Measurements from ENCODE around the gene SIPA1L3. TPM values are rescaled to one million over a fixed set of nuclear protein-coding genes. Genes with fewer than 3 reads are reported as not detected.

The SIPA1L3 gene
- total and polyA plus RNA-seq, 2 experiments from 2014 or later = 13.7 to 23.3 TPM

DNA sequence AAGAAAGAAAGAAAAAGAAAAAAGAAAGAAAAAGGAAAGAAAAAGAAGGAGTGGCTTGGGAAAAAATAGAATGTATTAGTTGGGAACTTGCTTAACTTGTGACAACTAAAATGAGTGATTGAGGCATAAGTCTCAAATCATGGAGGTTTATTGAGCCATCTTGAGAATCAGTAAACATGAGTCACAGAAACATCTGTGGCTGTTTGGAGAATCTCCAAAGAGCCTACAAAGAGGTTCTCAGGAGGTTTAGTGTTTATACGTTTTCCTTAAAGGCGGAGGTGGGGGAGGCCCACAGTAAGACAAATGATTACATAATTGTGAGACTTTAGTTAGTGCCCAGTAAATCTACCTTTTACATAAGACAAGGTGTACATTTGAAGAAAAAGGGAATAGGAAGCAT, 39.2 kb upstream of the SIPA1L3 start:
- no peaks in the 10 kb centered on the region for H3K9me3 ChIP-seq (ENCODE audit: low read depth)
- peaks cover 3% of the 10 kb centered on the region for H3K4me1 ChIP-seq (ENCODE audit: insufficient read depth)
- no peak overlapping the region for H2AFZ ChIP-seq
- H3K9me2 ChIP-seq (replicated peaks; ENCODE audit: insufficient read depth) = no peaks in the 10 kb centered on the region
- TF ChIP-seq EZH2 (IDR thresholded peaks at IDR 0.05; ENCODE audit: borderline replicate concordance) (no peak), CTCF (IDR thresholded peaks at IDR 0.05; ENCODE audit: poor library complexity) (no peak), EZH2phosphoT487 (IDR thresholded peaks at IDR 0.05; ENCODE audit: low read depth, severe bottlenecking, unreplicated experiment) (no peak)
- no peak overlapping the region for H3K4me3 ChIP-seq
- H4K20me1 ChIP-seq (ENCODE audit: insufficient read depth, poor library complexity, severe bottlenecking) = no peaks in the 10 kb centered on the region
- peak; percentile 18 for DNase-seq (ENCODE audit: low spot score)
- WGBS (ENCODE audit: low lambda C conversion rate, missing lambda C conversion rate) = 50% methylated on average over 2 of the region's 2 CpGs
- H3K27me3 ChIP-seq = no peaks in the 10 kb centered on the region
- no peaks in the 10 kb centered on the region for H3K36me3 ChIP-seq (replicated peaks; ENCODE audit: insufficient read depth, low read depth)
- H3K27ac ChIP-seq = no peak overlapping the region
- no peak overlapping the region for H3K4me2 ChIP-seq
- no peaks in the 10 kb centered on the region for H3K79me2 ChIP-seq

DNA sequence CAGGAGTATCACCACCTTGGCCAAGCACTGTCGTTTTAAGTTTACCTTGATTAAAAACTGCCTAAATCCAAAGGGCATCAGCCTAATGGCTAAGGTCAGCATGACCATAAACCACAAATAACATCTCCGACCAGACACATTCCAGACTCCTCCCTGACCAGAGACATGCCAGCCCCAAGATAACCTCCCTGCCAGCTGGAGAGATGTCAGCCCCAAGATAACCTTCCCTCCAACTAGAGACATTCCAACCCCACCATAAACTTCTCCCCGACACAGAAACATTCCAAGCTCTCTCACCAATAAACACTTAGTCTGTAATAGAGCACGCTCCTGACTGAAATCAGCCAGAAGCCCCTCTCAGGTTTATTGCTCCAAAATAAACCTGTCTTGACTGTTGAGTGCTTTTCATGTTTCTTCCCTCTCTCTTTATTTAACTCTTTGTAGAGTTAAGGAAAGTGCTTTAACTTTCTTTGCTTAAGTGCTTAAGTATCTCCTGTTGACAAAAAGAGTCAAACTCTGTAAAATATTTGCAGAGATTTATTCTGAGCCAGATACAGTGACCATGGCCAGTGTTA, 37.2 kb upstream of the SIPA1L3 start:
- peaks cover 3% of the 10 kb centered on the region for H3K4me1 ChIP-seq (ENCODE audit: insufficient read depth)
- H3K27ac ChIP-seq = no peak overlapping the region
- 56% methylated on average over 4 of the region's 4 CpGs for WGBS (ENCODE audit: low lambda C conversion rate, missing lambda C conversion rate)
- no peak overlapping the region for H3K4me3 ChIP-seq
- no peak overlapping the region for H2AFZ ChIP-seq
- H3K9me3 ChIP-seq (ENCODE audit: low read depth) = no peaks in the 10 kb centered on the region
- DNase-seq (ENCODE audit: low spot score) = no peak
- TF ChIP-seq EZH2 (IDR thresholded peaks at IDR 0.05; ENCODE audit: borderline replicate concordance) (no peak), CTCF (IDR thresholded peaks at IDR 0.05; ENCODE audit: poor library complexity) (no peak)
- no peaks in the 10 kb centered on the region for H3K9me2 ChIP-seq (replicated peaks; ENCODE audit: insufficient read depth)
- no peaks in the 10 kb centered on the region for H3K36me3 ChIP-seq (replicated peaks; ENCODE audit: insufficient read depth, low read depth)
- no peaks in the 10 kb centered on the region for H3K27me3 ChIP-seq
- H3K4me2 ChIP-seq = no peak overlapping the region
- no peaks in the 10 kb centered on the region for H4K20me1 ChIP-seq (ENCODE audit: insufficient read depth, poor library complexity, severe bottlenecking)
- no peaks in the 10 kb centered on the region for H3K79me2 ChIP-seq

DNA sequence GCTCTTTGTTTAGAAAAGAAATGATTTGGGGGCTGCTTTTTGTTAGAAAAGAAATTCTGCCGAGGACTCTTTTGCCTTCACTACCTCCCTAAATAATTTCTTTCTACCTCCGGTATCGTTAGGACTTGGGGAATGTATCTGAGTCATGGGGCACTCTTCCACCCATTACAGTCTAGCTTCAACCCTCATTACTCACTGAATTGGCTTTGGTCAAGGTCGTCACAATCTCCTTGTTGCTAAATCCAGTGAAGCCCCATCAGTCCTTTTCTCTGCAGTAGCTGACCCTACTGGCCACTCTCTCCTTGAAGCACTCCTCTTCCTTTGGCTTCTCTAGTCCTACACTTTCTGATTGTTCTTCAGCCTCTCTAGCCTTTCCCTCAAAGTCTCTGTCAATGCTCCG, 34.6 kb upstream of the SIPA1L3 start:
- H3K9me3 ChIP-seq (ENCODE audit: low read depth) = no peaks in the 10 kb centered on the region
- 88% methylated on average over 5 of the region's 5 CpGs for WGBS (ENCODE audit: low lambda C conversion rate, missing lambda C conversion rate)
- no peak for DNase-seq (ENCODE audit: low spot score)

More for the DNA sequence above, 34.6 kb upstream of the SIPA1L3 start:
- H3K27me3 ChIP-seq = no peaks in the 10 kb centered on the region
- peaks cover 1% of the 10 kb centered on the region for H3K4me1 ChIP-seq (ENCODE audit: insufficient read depth)
- H3K4me3 ChIP-seq = no peak overlapping the region
- TF ChIP-seq CTCF (IDR thresholded peaks at IDR 0.05; ENCODE audit: poor library complexity) = no peak
- TF ChIP-seq EZH2 (IDR thresholded peaks at IDR 0.05; ENCODE audit: borderline replicate concordance) = no peak
- no peak for TF ChIP-seq EZH2phosphoT487 (IDR thresholded peaks at IDR 0.05; ENCODE audit: low read depth, severe bottlenecking, unreplicated experiment)
- no peaks in the 10 kb centered on the region for H3K9me2 ChIP-seq (replicated peaks; ENCODE audit: insufficient read depth)
- no peaks in the 10 kb centered on the region for H3K36me3 ChIP-seq (replicated peaks; ENCODE audit: insufficient read depth, low read depth)
- no peak overlapping the region for H3K27ac ChIP-seq
- H2AFZ ChIP-seq = no peak overlapping the region
- H3K4me2 ChIP-seq = no peak overlapping the region
- no peaks in the 10 kb centered on the region for H3K79me2 ChIP-seq
- no peaks in the 10 kb centered on the region for H4K20me1 ChIP-seq (ENCODE audit: insufficient read depth, poor library complexity, severe bottlenecking)
